H9 (cell line): ENCODE measurements around the gene SYNRG. TPM values are rescaled to one million over a fixed set of nuclear protein-coding genes. Genes with fewer than 3 reads are reported as not detected.

ENCODE experiments used
- DNase-seq: peaks from one replicate; pipeline ENCODE4 v3.0.0-alpha.2; 2017
- H2AFZ ChIP-seq: one replicate; pipeline ENCODE4 v1.6.1; 2013; ENCODE audit warnings: mild to moderate bottlenecking, low read length, control low read depth, moderate library complexity
- H2AK5ac ChIP-seq: 2 replicates; pipeline ENCODE4 v1.6.1; 2013; ENCODE audit warnings: low read length, control low read depth, mixed read lengths; ENCODE audit not compliant: insufficient read length
- H2BK120ac ChIP-seq: one replicate; pipeline ENCODE4 v1.6.1; 2013; ENCODE audit warnings: low read depth, mild to moderate bottlenecking, low read length, control low read depth, inconsistent platforms; ENCODE audit not compliant: poor library complexity, severe bottlenecking
- H2BK12ac ChIP-seq: 2 replicates; pipeline ENCODE4 v1.6.1; 2013; ENCODE audit warnings: low read length, control low read depth, mixed read lengths, low read depth; ENCODE audit not compliant: insufficient read length
- H2BK15ac ChIP-seq: 2 replicates; pipeline ENCODE4 v1.6.1; 2013; ENCODE audit warnings: low read depth, low read length, control low read depth
- H2BK20ac ChIP-seq: one replicate; pipeline ENCODE4 v1.6.1; 2013; ENCODE audit warnings: low read depth, mild to moderate bottlenecking, low read length, control low read depth, inconsistent platforms; ENCODE audit not compliant: poor library complexity, severe bottlenecking
- H2BK5ac ChIP-seq: 2 replicates; pipeline ENCODE4 v1.6.1; 2013; ENCODE audit warnings: low read length, control low read depth, mixed read lengths; ENCODE audit not compliant: insufficient read length
- H3K14ac ChIP-seq: 2 replicates; pipeline ENCODE4 v1.6.1; 2013; ENCODE audit warnings: low read length, control low read depth; ENCODE audit not compliant: insufficient read depth
- H3K18ac ChIP-seq: 2 replicates; pipeline ENCODE4 v1.6.1; 2013; ENCODE audit warnings: low read depth, mild to moderate bottlenecking, mixed read lengths, low read length, control low read depth; ENCODE audit not compliant: insufficient read length
- H3K23ac ChIP-seq: 2 replicates; pipeline ENCODE4 v1.6.1; 2013; ENCODE audit warnings: low read length, control low read depth, mixed read lengths, low read depth; ENCODE audit not compliant: insufficient read length
- H3K23me2 ChIP-seq: 2 replicates; pipeline ENCODE4 v1.6.1; 2013; ENCODE audit warnings: low read depth, mild to moderate bottlenecking, mixed read lengths, low read length, control low read depth; ENCODE audit not compliant: insufficient read length, poor library complexity, severe bottlenecking
- H3K27ac ChIP-seq: 2 replicates; pipeline ENCODE4 v1.5.1; 2013; ENCODE audit warnings: low read length, control low read depth, mixed read lengths, low read depth; ENCODE audit not compliant: insufficient read length
- H3K27me3 ChIP-seq: 2 replicates; pipeline ENCODE4 v1.6.1; 2013; ENCODE audit warnings: low read length, control low read depth, inconsistent platforms; ENCODE audit not compliant: insufficient read depth
- H3K4ac ChIP-seq: 2 replicates; pipeline ENCODE4 v1.6.1; 2013; ENCODE audit warnings: low read depth, mild to moderate bottlenecking, control low read depth, inconsistent platforms, low read length, moderate library complexity
- H3K4me1 ChIP-seq: 2 replicates; pipeline ENCODE4 v1.6.1; 2013; ENCODE audit warnings: low read length, control low read depth, inconsistent platforms; ENCODE audit not compliant: insufficient read depth
- H3K4me2 ChIP-seq: 2 replicates; pipeline ENCODE4 v1.6.1; 2013; ENCODE audit warnings: low read length, control low read depth, mixed read lengths; ENCODE audit not compliant: insufficient read length, insufficient read depth
- H3K56ac ChIP-seq: 2 replicates; pipeline ENCODE4 v1.6.1; 2013; ENCODE audit warnings: low read depth, mild to moderate bottlenecking, mixed read lengths, low read length, control low read depth; ENCODE audit not compliant: insufficient read length
- H3K79me1 ChIP-seq: 2 replicates; pipeline ENCODE4 v1.6.1; 2013; ENCODE audit warnings: low read depth, mild to moderate bottlenecking, moderate library complexity, low read length, control low read depth, inconsistent platforms; ENCODE audit not compliant: insufficient read depth, poor library complexity, severe bottlenecking
- H3K79me2 ChIP-seq: 2 replicates; pipeline ENCODE4 v1.6.1; 2013; ENCODE audit warnings: low read length, control low read depth, inconsistent platforms; ENCODE audit not compliant: insufficient read depth
- H3K9ac ChIP-seq: 2 replicates; pipeline ENCODE4 v1.6.1; 2013; ENCODE audit warnings: low read length, control low read depth, mixed read lengths; ENCODE audit not compliant: insufficient read length; ENCODE audit errors: extremely low read depth
- H3K9me3 ChIP-seq: one replicate; pipeline ENCODE4 v1.6.1; 2013; ENCODE audit warnings: low read depth, low read length, inconsistent platforms; ENCODE audit not compliant: control insufficient read depth
- H3T11ph ChIP-seq: one replicate; pipeline ENCODE4 v1.6.1; 2013; ENCODE audit warnings: mild to moderate bottlenecking, low read length, control low read depth, inconsistent platforms
- H4K20me1 ChIP-seq: one replicate; pipeline ENCODE4 v1.6.1; 2013; ENCODE audit not compliant: control insufficient read depth, insufficient read length, insufficient read depth
- H4K5ac ChIP-seq: 2 replicates; pipeline ENCODE4 v1.6.1; 2013; ENCODE audit warnings: low read depth, mild to moderate bottlenecking, mixed read lengths, low read length, control low read depth; ENCODE audit not compliant: insufficient read length
- H4K8ac ChIP-seq: replicated peaks from 2 replicates; pipeline ENCODE4 v1.6.1; 2013; ENCODE audit warnings: low read length, control low read depth, mixed read lengths, low read depth; ENCODE audit not compliant: insufficient read length
- H4K91ac ChIP-seq: 2 replicates; pipeline ENCODE4 v1.6.1; 2013; ENCODE audit warnings: low read depth, mild to moderate bottlenecking, moderate library complexity, mixed read lengths, low read length, control low read depth; ENCODE audit not compliant: insufficient read length
- H3K27ac Mint-ChIP-seq, 3 experiments: 2 replicates in 2 of 3; 3 replicates in 1 of 3; pipeline ENCODE4 v1.8.0; 2020 to 2021; ENCODE audit warnings: mixed read lengths in 3 of 3, mild to moderate bottlenecking in 1 of 3, moderate library complexity in 1 of 3
- H3K27me3 Mint-ChIP-seq: 2 replicates; pipeline ENCODE4 v1.8.0; 2021; ENCODE audit warnings: low read depth, mild to moderate bottlenecking, moderate library complexity, mixed read lengths
- H3K36me3 Mint-ChIP-seq, 3 experiments: 2 replicates in 2 of 3; 3 replicates in 1 of 3; pipeline ENCODE4 v1.8.0; 2020 to 2021; ENCODE audit warnings: low read depth in 3 of 3, mixed read lengths in 3 of 3; ENCODE audit not compliant: insufficient read depth in 1 of 3
- H3K4me1 Mint-ChIP-seq, 2 experiments: 2 replicates each; pipeline ENCODE4 v1.8.0; 2020; ENCODE audit warnings: mixed read lengths in 2 of 2
- H3K4me3 Mint-ChIP-seq, 2 experiments: 2 replicates in 1 of 2; 3 replicates in 1 of 2; pipeline ENCODE4 v1.8.0; 2020 to 2021; ENCODE audit warnings: mild to moderate bottlenecking in 2 of 2, mixed read lengths in 2 of 2, moderate library complexity in 1 of 2
- H3K9me3 Mint-ChIP-seq, 2 experiments: 2 replicates in 1 of 2; 3 replicates in 1 of 2; pipeline ENCODE4 v1.8.0; 2020; ENCODE audit warnings: mild to moderate bottlenecking in 2 of 2, mixed read lengths in 2 of 2, moderate library complexity in 1 of 2
- WGBS: extraction: QIAGEN DNeasy Blood & Tissue Kit; methylation state at CpG from one replicate; pipeline ENCODE4 v1.1.7; 2013; ENCODE audit warnings: missing lambda C conversion rate, low lambda C conversion rate, mixed read lengths; ENCODE audit not compliant: insufficient read length; ENCODE audit errors: extremely low coverage; 5-methylcytosine and 5-hydroxymethylcytosine counted together
- total RNA-seq: library from RNA; stranded (reverse); gene quantifications from 2 replicates; pipeline ENCODE4 v1.2.1, GENCODE V29; 2021
- TF ChIP-seq, protein P1 (sequence below): fragments of 200-600 bp; sonication (generic); conservative IDR thresholded peaks from 3 replicates; pipeline ENCODE4 v1.8.0; 2021; ENCODE audit warnings: antibody characterized with exemption, mild to moderate bottlenecking

SYNRG gene
- total RNA-seq, 1 experiment from 2014 or later: 30.5 TPM

DNA sequence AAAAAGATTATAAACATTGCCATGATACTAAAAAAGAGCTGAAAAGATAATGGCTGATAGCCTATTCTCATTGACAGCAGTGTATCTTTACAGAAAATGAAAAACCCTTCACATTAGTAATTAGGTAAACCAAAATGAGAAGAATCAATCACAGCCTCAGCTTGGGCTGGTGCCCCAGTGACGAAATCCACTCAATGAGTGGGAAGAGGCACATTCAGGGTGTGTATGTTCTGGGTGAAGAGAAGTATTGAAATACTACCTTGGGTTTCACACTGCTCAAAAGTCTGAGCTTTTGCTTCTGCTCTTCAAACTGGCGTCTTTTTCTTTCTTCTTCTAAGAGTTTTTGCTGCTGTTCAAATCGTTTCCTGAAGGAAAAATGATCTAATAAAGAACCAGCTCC, 24.2 kb downstream of the SYNRG start:
- no peak overlapping the region for H3K18ac ChIP-seq
- WGBS: no CpG with 5 or more reads among the region's 3 CpGs
- no peak overlapping the region for H3K4me3 Mint-ChIP-seq

More for the DNA sequence above, 24.2 kb downstream of the SYNRG start:
- no peaks in the 10 kb centered on the region for H3K4me1 Mint-ChIP-seq
- Histone ChIP-seq H3K9ac (no peak overlapping the region), H2BK120ac (no peak overlapping the region), H3K4me2 (no peak overlapping the region), H3K27me3 (no peaks in the 10 kb centered on the region), H3K23me2 (no peaks in the 10 kb centered on the region), H2BK5ac (no peak overlapping the region), H4K8ac (no peak overlapping the region), H2BK12ac (no peak overlapping the region), H2AK5ac (no peak overlapping the region), H3K56ac (no peak overlapping the region), H3K9me3 (no peaks in the 10 kb centered on the region), H2BK20ac (no peak overlapping the region), H3K14ac (no peak overlapping the region), H3K79me1 (no peaks in the 10 kb centered on the region), H3T11ph (no peak overlapping the region), H2AFZ (no peak overlapping the region), H3K23ac (no peak overlapping the region), H4K20me1 (no peaks in the 10 kb centered on the region), H3K79me2 (no peaks in the 10 kb centered on the region), H4K5ac (no peak overlapping the region), H4K91ac (no peak overlapping the region), H3K4me1 (no peaks in the 10 kb centered on the region), H2BK15ac (no peak overlapping the region), H3K27ac (no peak overlapping the region), H3K4ac (no peak overlapping the region)
- no peaks in the 10 kb centered on the region for H3K27me3 Mint-ChIP-seq
- no peak for DNase-seq
- no peak overlapping the region for H3K27ac Mint-ChIP-seq
- no peaks in the 10 kb centered on the region for H3K9me3 Mint-ChIP-seq
- TF ChIP-seq, protein P1, sequence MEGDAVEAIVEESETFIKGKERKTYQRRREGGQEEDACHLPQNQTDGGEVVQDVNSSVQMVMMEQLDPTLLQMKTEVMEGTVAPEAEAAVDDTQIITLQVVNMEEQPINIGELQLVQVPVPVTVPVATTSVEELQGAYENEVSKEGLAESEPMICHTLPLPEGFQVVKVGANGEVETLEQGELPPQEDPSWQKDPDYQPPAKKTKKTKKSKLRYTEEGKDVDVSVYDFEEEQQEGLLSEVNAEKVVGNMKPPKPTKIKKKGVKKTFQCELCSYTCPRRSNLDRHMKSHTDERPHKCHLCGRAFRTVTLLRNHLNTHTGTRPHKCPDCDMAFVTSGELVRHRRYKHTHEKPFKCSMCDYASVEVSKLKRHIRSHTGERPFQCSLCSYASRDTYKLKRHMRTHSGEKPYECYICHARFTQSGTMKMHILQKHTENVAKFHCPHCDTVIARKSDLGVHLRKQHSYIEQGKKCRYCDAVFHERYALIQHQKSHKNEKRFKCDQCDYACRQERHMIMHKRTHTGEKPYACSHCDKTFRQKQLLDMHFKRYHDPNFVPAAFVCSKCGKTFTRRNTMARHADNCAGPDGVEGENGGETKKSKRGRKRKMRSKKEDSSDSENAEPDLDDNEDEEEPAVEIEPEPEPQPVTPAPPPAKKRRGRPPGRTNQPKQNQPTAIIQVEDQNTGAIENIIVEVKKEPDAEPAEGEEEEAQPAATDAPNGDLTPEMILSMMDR: no peak
- H3K36me3 Mint-ChIP-seq: peaks cover 1 to 44% (median 29%) of the 10 kb centered on the region in 3 experiments; a peak in 5 of 7 replicates
